ENCODE results near the gene COL7A1.

COL7A1 gene

GRCh38 chr3:48567090-48567489 is 28.0 kb downstream of the COL7A1 start:
- TF ChIP-seq CTCF (conservative IDR thresholded peaks at IDR 0.05) = no peak
- no peak overlapping the region for H3K27ac ChIP-seq

- no peak for TF ChIP-seq CTCF (conservative IDR thresholded peaks at IDR 0.05)
Observed at GRCh38 chr3:48566401-48566760, 28.7 kb downstream of the COL7A1 start.

GRCh38 chr3:48565591-48566400 is 29.3 kb downstream of the COL7A1 start:
- H3K27ac ChIP-seq = no peak overlapping the region
- no peak for TF ChIP-seq CTCF (conservative IDR thresholded peaks at IDR 0.05)

More at GRCh38 chr3:48566401-48566760, 28.7 kb downstream of the COL7A1 start:
- H3K27ac ChIP-seq = no peak overlapping the region

GRCh38 chr3:48565186-48565585 is 29.9 kb downstream of the COL7A1 start:
- H3K27ac ChIP-seq = no peak overlapping the region
- no peak for TF ChIP-seq CTCF (conservative IDR thresholded peaks at IDR 0.05)

- no peak overlapping the region for H3K27ac ChIP-seq
- no peak for TF ChIP-seq CTCF (conservative IDR thresholded peaks at IDR 0.05)
Observed at GRCh38 chr3:48564667-48565066, 30.5 kb downstream of the COL7A1 start.

GRCh38 chr3:48564022-48564421 is 31.1 kb downstream of the COL7A1 start:
- no peak overlapping the region for H3K27ac ChIP-seq

GRCh38 chr3:48563382-48563918 is 31.7 kb downstream of the COL7A1 start, which contains the start of gene UCN2:
UCN2 (minus strand) TSS chr3:48563781; CDS start chr3:48563124, 657 bp downstream.
- TF ChIP-seq CTCF (conservative IDR thresholded peaks at IDR 0.05) = no peak
- no peak within 1 kb of the TSS for H3K27ac ChIP-seq

More at GRCh38 chr3:48564022-48564421, 31.1 kb downstream of the COL7A1 start:
- no peak for TF ChIP-seq CTCF (conservative IDR thresholded peaks at IDR 0.05)
